ENCODE results near the gene BMAL1. TPM values are rescaled to one million over a fixed set of nuclear protein-coding genes. Genes with fewer than 3 reads are reported as not detected.

Gene BMAL1
- total and polyA plus RNA-seq, 2 of the 4 experiments (the other 2 are of a cell fraction) = 8.8 to 9.9 TPM

DNA sequence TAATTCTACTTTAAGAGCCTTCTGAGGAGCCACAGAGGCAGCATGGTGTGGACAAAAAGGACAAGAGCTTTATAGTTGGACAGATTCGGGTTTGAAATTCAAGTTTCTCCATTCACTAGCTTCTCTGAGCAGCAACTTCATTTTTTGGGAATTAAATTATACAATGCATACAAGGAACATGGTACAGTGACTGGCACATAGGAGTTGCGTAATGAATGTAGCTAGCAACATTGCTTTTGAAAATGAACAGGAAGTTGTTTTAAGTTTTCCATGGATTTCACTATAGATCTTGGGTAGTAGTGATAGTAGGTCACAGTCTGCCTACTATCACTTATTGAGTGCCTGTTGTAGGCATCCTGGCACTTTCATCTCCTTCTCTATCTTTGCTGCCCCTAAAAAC is 41.0 kb upstream of the BMAL1 start:
- H2AK5ac ChIP-seq (ENCODE audit: low read depth, low read length) = no peak overlapping the region
- H3K9ac ChIP-seq (ENCODE audit: low read depth, low read length) = no peak overlapping the region
- H2AK9ac ChIP-seq (replicated peaks; ENCODE audit: low read depth, low read length, poor library complexity) = peak overlapping the region; percentile 7
- no peak overlapping the region for H3K4me3 ChIP-seq (ENCODE audit: insufficient read depth, low read depth, low read length)
- ATAC-seq (ENCODE audit: low read depth) = no peak
- H2BK15ac ChIP-seq (ENCODE audit: low read depth, low read length) = no peak overlapping the region
- no peak overlapping the region for H2BK5ac ChIP-seq (ENCODE audit: low read depth, low read length, poor library complexity, severe bottlenecking)
- dilution Hi-C loops (cut with HindIII; ENCODE audit: low sequenced_read_pairs, unreplicated experiment) = no loop called here
- intact Hi-C loops (cut with micrococcal nuclease) = no loop called here
- no peaks in the 10 kb centered on the region for H3K4me1 ChIP-seq (ENCODE audit: control insufficient read depth, insufficient read depth, low read length)
- CTCF ChIA-PET = no interaction called here
- H3K79me1 ChIP-seq (ENCODE audit: low read depth in 1 of 2, low read length in 2 of 2) = no peaks in the 10 kb centered on the region
- H3K14ac ChIP-seq (replicated peaks; ENCODE audit: low read depth, low read length) = no peak overlapping the region
- TF ChIP-seq CHD1 (IDR thresholded peaks at IDR 0.05; ENCODE audit: low read depth, low read length) = no peak
- TF ChIP-seq, protein P1, sequence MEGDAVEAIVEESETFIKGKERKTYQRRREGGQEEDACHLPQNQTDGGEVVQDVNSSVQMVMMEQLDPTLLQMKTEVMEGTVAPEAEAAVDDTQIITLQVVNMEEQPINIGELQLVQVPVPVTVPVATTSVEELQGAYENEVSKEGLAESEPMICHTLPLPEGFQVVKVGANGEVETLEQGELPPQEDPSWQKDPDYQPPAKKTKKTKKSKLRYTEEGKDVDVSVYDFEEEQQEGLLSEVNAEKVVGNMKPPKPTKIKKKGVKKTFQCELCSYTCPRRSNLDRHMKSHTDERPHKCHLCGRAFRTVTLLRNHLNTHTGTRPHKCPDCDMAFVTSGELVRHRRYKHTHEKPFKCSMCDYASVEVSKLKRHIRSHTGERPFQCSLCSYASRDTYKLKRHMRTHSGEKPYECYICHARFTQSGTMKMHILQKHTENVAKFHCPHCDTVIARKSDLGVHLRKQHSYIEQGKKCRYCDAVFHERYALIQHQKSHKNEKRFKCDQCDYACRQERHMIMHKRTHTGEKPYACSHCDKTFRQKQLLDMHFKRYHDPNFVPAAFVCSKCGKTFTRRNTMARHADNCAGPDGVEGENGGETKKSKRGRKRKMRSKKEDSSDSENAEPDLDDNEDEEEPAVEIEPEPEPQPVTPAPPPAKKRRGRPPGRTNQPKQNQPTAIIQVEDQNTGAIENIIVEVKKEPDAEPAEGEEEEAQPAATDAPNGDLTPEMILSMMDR (conservative IDR thresholded peaks at IDR 0.05; ENCODE audit: low read depth, low read length) = no peak
- TF ChIP-seq, protein P2, sequence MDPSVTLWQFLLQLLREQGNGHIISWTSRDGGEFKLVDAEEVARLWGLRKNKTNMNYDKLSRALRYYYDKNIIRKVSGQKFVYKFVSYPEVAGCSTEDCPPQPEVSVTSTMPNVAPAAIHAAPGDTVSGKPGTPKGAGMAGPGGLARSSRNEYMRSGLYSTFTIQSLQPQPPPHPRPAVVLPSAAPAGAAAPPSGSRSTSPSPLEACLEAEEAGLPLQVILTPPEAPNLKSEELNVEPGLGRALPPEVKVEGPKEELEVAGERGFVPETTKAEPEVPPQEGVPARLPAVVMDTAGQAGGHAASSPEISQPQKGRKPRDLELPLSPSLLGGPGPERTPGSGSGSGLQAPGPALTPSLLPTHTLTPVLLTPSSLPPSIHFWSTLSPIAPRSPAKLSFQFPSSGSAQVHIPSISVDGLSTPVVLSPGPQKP (IDR thresholded peaks at IDR 0.05; ENCODE audit: borderline replicate concordance, low read depth, low read length) = no peak
- peak; percentile 88 for TF ChIP-seq CEBPB (IDR thresholded peaks at IDR 0.05; ENCODE audit: low read depth, low read length)
- no peak for TF ChIP-seq RAD21 (IDR thresholded peaks at IDR 0.05; ENCODE audit: low read length)
- no peak for TF ChIP-seq USF2 (IDR thresholded peaks at IDR 0.05; ENCODE audit: low read depth, low read length)
- TF ChIP-seq FOS (IDR thresholded peaks at IDR 0.05; ENCODE audit: low read depth, low read length) = no peak
- no peak for TF ChIP-seq POLR2A (IDR thresholded peaks at IDR 0.05; ENCODE audit: low read depth, low read length)
- no peak for TF ChIP-seq BHLHE40 (IDR thresholded peaks at IDR 0.05; ENCODE audit: low read depth, low read length)
- H2BK120ac ChIP-seq (ENCODE audit: low read depth, low read length) = no peak overlapping the region
- no TSS peak for BruUV-seq (replicated peaks)
- H3K56ac ChIP-seq (ENCODE audit: extremely low read depth, insufficient read depth, low read length) = no peak overlapping the region
- no peak overlapping the region for H4K8ac ChIP-seq (ENCODE audit: low read depth in 2 of 2, low read length in 2 of 2)
- no peak overlapping the region for H3K4ac ChIP-seq (ENCODE audit: low read depth, low read length)
- no peak overlapping the region for H2BK20ac ChIP-seq (ENCODE audit: low read depth, low read length)
- no peaks in the 10 kb centered on the region for H3K9me3 ChIP-seq (ENCODE audit: control insufficient read depth, insufficient read depth, low read length)
- H3K36me3 ChIP-seq (ENCODE audit: control insufficient read depth, insufficient read depth, low read length) = no peaks in the 10 kb centered on the region
- in situ Hi-C loops (cut with MboI; ENCODE audit: low sequenced_read_pairs) = no loop called here
- no peak overlapping the region for H3K4me2 ChIP-seq (ENCODE audit: low read depth, low read length)
- no peaks in the 10 kb centered on the region for H3K9me1 ChIP-seq (ENCODE audit: insufficient read depth, low read length)
- no peak overlapping the region for H2AFZ ChIP-seq (replicated peaks; ENCODE audit: low read length, poor library complexity)
- H3K27me3 ChIP-seq (ENCODE audit: control insufficient read depth, insufficient read depth, low read length) = no peaks in the 10 kb centered on the region
- H3K18ac ChIP-seq (ENCODE audit: low read depth, low read length) = no peak overlapping the region
- no peak for DNase-seq
- H4K5ac ChIP-seq (ENCODE audit: low read depth, low read length) = no peak overlapping the region
- H4K20me1 ChIP-seq (ENCODE audit: insufficient read depth, low read length) = no peaks in the 10 kb centered on the region
- no peak overlapping the region for H4K91ac ChIP-seq (ENCODE audit: insufficient read depth, low read depth, low read length)
- H3K27ac ChIP-seq (ENCODE audit: insufficient read depth, low read length) = no peak overlapping the region
- H3K23ac ChIP-seq (ENCODE audit: low read depth, low read length) = no peak overlapping the region
- POLR2A ChIA-PET (ENCODE audit: unreplicated experiment) = no interaction called here
- no CpG with 5 or more reads among the region's 2 CpGs for WGBS, 2 experiments (ENCODE audit: extremely low coverage in 2 of 2, insufficient read length in 1 of 2)

All from IMR-90 (cell line).